C4-2B (cell line): ENCODE measurements around the gene CHPF.
A peak's percentile ranks its signal among the peaks of the same experiment; 100 is the strongest.

ENCODE experiments used
- H3K27ac ChIP-seq: fragments of 450-650 bp; 2 replicates; pipeline ENCODE4 v1.5.1; 2017
- CTCF ChIP-seq: fragments of 450-650 bp; conservative IDR thresholded peaks from 2 replicates; pipeline ENCODE4 v1.5.1; 2017; ENCODE audit warnings: mild to moderate bottlenecking
- ZFX ChIP-seq: fragments of 450-650 bp; IDR thresholded peaks from 2 replicates; pipeline ENCODE4 v1.6.1; 2017

Gene CHPF

DNA sequence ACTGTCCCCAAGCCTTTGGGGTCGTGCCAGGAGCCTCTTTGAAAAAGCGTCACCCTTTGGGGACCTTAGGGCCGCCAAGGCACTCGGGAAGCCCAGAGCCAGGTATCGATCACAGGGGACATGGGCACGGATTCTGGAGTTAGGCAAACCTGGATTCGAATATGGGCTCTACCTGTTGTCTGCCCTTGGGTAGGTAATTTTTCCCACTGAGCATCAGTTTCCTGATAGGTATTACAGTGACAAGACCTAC, 9.5 kb upstream of the CHPF start:
- no peak for TF ChIP-seq CTCF
- no peak for TF ChIP-seq ZFX
- no peak overlapping the region; the same call in 1 of the 2 replicates for H3K27ac ChIP-seq

DNA sequence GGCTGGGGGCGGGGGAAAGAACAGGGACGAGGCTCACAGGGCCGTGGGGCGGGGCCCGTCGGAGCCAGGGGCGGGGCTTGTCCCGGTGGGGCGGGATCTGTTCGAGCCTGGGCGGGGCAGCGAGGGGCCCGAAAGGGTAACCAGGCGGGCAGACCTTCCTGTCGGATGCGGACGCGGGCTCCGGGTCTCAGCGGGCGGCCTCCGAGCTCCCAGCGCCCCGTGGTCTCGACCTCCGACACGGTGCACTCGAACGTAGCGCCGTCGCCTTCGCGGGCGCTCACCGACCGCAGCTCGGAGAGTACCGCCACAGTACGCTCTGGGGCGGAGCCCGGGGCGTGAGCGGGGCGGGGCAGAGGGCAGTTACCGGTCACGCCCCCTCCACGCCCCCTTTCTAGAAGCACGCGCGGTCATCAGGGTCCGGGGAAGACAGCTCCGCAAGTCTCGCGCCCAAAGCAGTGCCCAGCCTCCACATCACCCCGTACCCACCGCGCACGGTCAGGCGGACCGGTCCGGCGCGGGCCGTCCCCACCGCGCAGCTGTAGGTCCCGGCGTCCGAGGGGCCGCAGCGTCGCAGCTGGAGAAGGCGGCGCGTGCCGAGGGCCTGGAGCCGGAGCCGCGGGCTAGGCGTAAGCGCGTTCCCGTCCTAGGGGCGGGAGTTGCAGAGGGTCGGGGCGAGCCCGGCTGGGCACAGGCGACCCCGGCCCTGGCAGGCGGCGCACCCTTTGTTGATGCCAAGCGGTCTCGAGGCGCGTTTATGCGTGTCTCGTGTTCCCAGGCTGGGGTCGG, 9.0 kb upstream of the CHPF start:
- peak overlapping the region; percentile 15; the same call in 1 of the 2 replicates for H3K27ac ChIP-seq
- TF ChIP-seq ZFX (no peak), CTCF (no peak)

DNA sequence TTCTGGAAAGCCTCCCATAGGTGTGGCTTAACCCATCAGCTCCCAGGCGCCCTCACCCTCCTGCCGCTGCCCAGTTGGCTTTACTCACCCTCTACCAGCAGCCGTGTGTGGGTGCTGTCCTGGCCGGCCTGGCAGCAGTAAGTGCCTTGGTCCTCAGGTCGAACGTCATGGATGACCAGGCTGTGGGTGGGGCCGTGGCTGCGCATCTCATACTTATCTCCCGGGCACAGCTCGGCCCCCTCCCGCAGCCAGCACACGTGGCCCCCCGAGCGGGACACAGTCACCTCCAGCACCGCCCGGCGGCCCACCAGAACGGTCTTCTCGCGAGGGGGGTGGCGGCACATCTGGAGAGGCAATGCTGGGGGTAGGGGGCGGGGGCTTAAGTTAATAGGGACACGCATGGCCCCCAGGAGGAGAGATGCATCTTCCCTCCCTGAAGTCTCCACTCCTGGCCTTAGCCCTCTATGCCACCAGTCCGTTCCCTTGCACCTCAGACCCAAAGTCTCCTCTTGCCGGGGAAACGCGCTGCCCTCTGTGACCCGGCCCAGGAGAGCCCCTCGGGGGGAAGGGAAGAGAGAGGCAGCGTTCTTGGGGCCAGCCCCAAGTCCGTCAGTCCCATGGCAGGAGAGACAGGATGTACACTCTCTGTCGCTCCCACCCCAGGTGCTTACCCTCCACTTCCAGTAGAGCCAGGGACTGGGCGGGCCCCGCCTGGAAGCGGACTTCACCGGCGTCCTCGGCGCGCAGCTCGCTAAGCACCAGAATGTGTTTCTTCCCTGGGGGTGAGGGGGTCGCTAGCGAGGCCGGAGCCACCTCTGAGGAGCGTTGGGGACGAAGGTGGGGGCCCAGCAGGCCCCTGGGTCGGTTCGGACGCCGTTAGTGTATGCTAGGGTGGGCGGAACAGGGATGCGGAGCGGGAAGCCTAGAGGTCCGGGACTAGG, 8.1 kb upstream of the CHPF start:
- TF ChIP-seq ZFX (no peak), CTCF (no peak)
- H3K27ac ChIP-seq, result no peak overlapping the region; the same call in 1 of the 2 replicates

GRCh38 chr2:219549619-219550018, 6.0 kb upstream of the CHPF start:
- no peak overlapping the region for H3K27ac ChIP-seq
- no peak for TF ChIP-seq CTCF
- TF ChIP-seq ZFX, result no peak

GRCh38 chr2:219548990-219549389, 5.4 kb upstream of the CHPF start:
- no peak overlapping the region for H3K27ac ChIP-seq
- TF ChIP-seq ZFX, result no peak
- no peak for TF ChIP-seq CTCF

- TF ChIP-seq ZFX, result no peak
- TF ChIP-seq CTCF, result no peak
- no peak overlapping the region for H3K27ac ChIP-seq
Measured at GRCh38 chr2:219547621-219548020, 4.0 kb upstream of the CHPF start.

DNA sequence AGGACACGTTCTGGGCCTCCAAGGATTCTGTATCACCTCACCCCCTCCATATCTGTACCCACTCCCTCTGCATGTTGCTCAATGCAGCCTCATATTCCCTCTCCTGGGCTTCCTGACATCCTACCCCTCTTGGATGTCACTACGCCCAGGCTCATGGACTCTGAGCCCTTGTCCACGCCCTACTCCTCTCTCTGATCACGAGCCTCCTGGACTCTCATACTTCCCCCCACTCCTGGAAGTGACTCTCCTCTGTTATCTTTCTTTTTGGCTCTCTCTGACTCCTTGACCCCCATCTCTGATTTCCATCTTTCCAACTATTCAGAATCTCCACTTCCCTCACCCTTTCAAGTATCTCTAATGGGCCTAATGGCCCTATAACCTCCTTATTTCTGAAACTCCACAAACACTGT, 2.3 kb upstream of the CHPF start:
- TF ChIP-seq ZFX (no peak), CTCF (no peak)
- no peak overlapping the region for H3K27ac ChIP-seq
